Measurements from ENCODE around the gene ATG2A. TPM values are rescaled to one million over a fixed set of nuclear protein-coding genes. Genes with fewer than 3 reads are reported as not detected.

Gene ATG2A
- total and polyA plus RNA-seq, 2 donors (not counting 3 experiments of a cell fraction or from before 2014, with no cell fraction given) = 13.4 to 24.3 TPM

DNA sequence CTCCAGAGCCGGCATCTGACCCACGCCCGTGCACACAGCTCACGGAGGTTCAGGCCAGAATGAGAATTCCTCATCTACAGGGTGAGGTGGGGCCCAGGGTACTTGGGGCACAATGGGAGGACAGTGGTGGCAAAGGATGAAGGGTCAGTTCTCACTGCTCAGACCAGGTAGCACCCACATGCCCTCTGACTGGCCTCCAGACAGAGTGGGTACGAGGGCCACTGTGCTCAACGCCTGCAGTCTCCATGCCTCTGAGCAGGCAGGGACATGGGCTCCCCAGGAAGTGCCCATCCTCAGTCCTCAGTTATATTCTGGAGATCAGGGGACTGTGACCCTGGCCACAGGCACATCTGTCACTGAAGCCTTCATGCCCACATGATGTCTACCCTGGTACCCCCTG lies 59.5 kb downstream of the ATG2A start:
- peaks cover 42% of the 10 kb centered on the region for H3K79me2 ChIP-seq (ENCODE audit: control insufficient read depth, insufficient read depth, low read length)
- no TSS peak for BruUV-seq (replicated peaks)
- no peak for DNase-seq (ENCODE audit: low read depth, low spot score)
- ChIA-PET POLR2A (interaction anchor here (1.7 to 2.0 kb wide), 2 partner anchors 12 to 22 kb away, joined by 4 to 8 read pairs; no protein-coding TSS in a partner anchor), CTCF (interaction anchor here (0.7 to 9.1 kb wide), 7 partner anchors 8 to 36 kb away, joined by 3 to 101 read pairs (median 17); partner anchors contain the start of gene EHD1)
- FAIRE-seq = no peak
- no peaks in the 10 kb centered on the region for H3K27me3 ChIP-seq (ENCODE audit: control insufficient read depth in 2 of 2, insufficient read depth in 2 of 2, low read length in 2 of 2)
- dilution Hi-C loops (cut with MboI; ENCODE audit: extremely low pct_ligation_motif_present, low sequenced_read_pairs) (no loop called here), intact Hi-C loops (cut with micrococcal nuclease) (no loop called here)
- H3K4me2 ChIP-seq (ENCODE audit: insufficient read depth, low read length) = no peak overlapping the region
- H2AFZ ChIP-seq (ENCODE audit: low read depth, low read length) = no peak overlapping the region
- H3K4me3 ChIP-seq (replicated peaks in 1 of 3; ENCODE audit: insufficient read depth in 1 of 3, low read depth in 1 of 3, low read length in 3 of 3) = no peak overlapping the region
- TF ChIP-seq MYC (IDR thresholded peaks at IDR 0.05; ENCODE audit: low read depth, low read length) (no peak), FOS (IDR thresholded peaks at IDR 0.05; ENCODE audit: borderline replicate concordance, insufficient read depth, low read length) (no peak), JUN (IDR thresholded peaks at IDR 0.05; ENCODE audit: borderline replicate concordance, insufficient read depth, insufficient read length, low read depth) (no peak), MAX (IDR thresholded peaks at IDR 0.05; ENCODE audit: insufficient read depth, insufficient read length) (no peak), GATA2 (IDR thresholded peaks at IDR 0.05; ENCODE audit: insufficient read depth, insufficient read length, low read depth, low read length) (no peak), POLR2A (IDR thresholded peaks at IDR 0.05; ENCODE audit: low read depth, low read length) (no peak), EZH2 (IDR thresholded peaks at IDR 0.05; ENCODE audit: borderline replicate concordance, low read depth, low read length, severe bottlenecking) (no peak)
- TF ChIP-seq, protein P1, sequence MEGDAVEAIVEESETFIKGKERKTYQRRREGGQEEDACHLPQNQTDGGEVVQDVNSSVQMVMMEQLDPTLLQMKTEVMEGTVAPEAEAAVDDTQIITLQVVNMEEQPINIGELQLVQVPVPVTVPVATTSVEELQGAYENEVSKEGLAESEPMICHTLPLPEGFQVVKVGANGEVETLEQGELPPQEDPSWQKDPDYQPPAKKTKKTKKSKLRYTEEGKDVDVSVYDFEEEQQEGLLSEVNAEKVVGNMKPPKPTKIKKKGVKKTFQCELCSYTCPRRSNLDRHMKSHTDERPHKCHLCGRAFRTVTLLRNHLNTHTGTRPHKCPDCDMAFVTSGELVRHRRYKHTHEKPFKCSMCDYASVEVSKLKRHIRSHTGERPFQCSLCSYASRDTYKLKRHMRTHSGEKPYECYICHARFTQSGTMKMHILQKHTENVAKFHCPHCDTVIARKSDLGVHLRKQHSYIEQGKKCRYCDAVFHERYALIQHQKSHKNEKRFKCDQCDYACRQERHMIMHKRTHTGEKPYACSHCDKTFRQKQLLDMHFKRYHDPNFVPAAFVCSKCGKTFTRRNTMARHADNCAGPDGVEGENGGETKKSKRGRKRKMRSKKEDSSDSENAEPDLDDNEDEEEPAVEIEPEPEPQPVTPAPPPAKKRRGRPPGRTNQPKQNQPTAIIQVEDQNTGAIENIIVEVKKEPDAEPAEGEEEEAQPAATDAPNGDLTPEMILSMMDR (IDR thresholded peaks at IDR 0.05; ENCODE audit: extremely low read depth in 1 of 2, insufficient read depth in 1 of 2, low read depth in 1 of 2, low read length in 2 of 2) = no peak
- H3K4me1 ChIP-seq (ENCODE audit: control insufficient read depth, extremely low read depth, insufficient read depth, low read length) = peaks cover 39% of the 10 kb centered on the region
- H4K20me1 ChIP-seq (replicated peaks; ENCODE audit: control insufficient read depth, extremely low read depth, insufficient read depth, low read length) = no peaks in the 10 kb centered on the region
- no peak overlapping the region for H3K9ac ChIP-seq (replicated peaks; ENCODE audit: extremely low read depth, insufficient read depth, low read length)
- no peaks in the 10 kb centered on the region for H3K9me1 ChIP-seq (replicated peaks; ENCODE audit: control insufficient read depth, extremely low read depth, insufficient read depth, low read length)
- H3K36me3 ChIP-seq (ENCODE audit: control insufficient read depth in 2 of 2, extremely low read depth in 1 of 2, insufficient read depth in 2 of 2, low read length in 2 of 2) = peaks cover 0 to 19% of the 10 kb centered on the region in 2 experiments
- peak overlapping the region; percentile 74 for H3K27ac ChIP-seq (ENCODE audit: insufficient read depth, low read depth, low read length)
- H3K9me3 ChIP-seq (replicated peaks; ENCODE audit: control insufficient read depth, insufficient read depth, low read length) = no peaks in the 10 kb centered on the region
